ENCODE data around the gene RNF111. TPM values are rescaled to one million over a fixed set of nuclear protein-coding genes. Genes with fewer than 3 reads are reported as not detected.

RNF111 gene
- total and polyA plus RNA-seq, 10 of the 15 experiments (the other 5 are each of a cell fraction or from before 2014, with no cell fraction given): 8.6 to 34.7 (median 15.7) TPM

GRCh38 chr15:59018833-59019232 is 31.4 kb downstream of the RNF111 start:
- ChIA-PET POLR2A (interaction anchor here (0.6 to 0.7 kb wide), 4 partner anchors 41 to 747 kb away, joined by 3 to 5 read pairs (median 3); no protein-coding TSS in a partner anchor), SMC1A (ENCODE audit: uncharacterized antibody, unreplicated experiment) (interaction anchor here (1.0 to 1.5 kb wide), 2 partner anchors 22 to 59 kb away, joined by 3 read pairs; no protein-coding TSS in a partner anchor), CTCF (interaction anchor here (0.5 to 1.3 kb wide), 6 partner anchors 20 to 576 kb away, joined by 3 to 4 read pairs (median 3); no protein-coding TSS in a partner anchor), RAD21 (ENCODE audit: unreplicated experiment) (interaction anchor here (1.0 kb wide), 1 partner anchor 30 kb away, joined by 4 read pairs; no protein-coding TSS in a partner anchor)
- in situ Hi-C loops (cut with MboI) (no loop called here), intact Hi-C loops (cut with micrococcal nuclease; ENCODE audit: unreplicated experiment) (no loop called here)
- ATAC-seq: peak; percentile 72
- Histone ChIP-seq H3K9ac (ENCODE audit: control insufficient read depth, insufficient read depth, low read length) (no peak overlapping the region), H3K27me3 (replicated peaks in 1 of 2; ENCODE audit: control insufficient read depth in 2 of 2, insufficient read depth in 2 of 2, low read length in 1 of 2) (no peaks in the 10 kb centered on the region), H3K4me1 (ENCODE audit: control insufficient read depth, insufficient read depth, low read length) (peaks cover 5% of the 10 kb centered on the region), H3K36me3 (ENCODE audit: control insufficient read depth in 2 of 2, insufficient read depth in 2 of 2, low read length in 1 of 2) (peaks cover 0 to 8% of the 10 kb centered on the region in 2 experiments; a peak in 2 of 4 replicates), H3K4me2 (ENCODE audit: control insufficient read depth, insufficient read depth) (no peak overlapping the region), H3K4me3 (no peak overlapping the region), H3K9me3 (replicated peaks; ENCODE audit: control insufficient read depth, insufficient read depth, low read length) (no peaks in the 10 kb centered on the region; the same call in 2 of the 3 replicates), H3K79me2 (ENCODE audit: control insufficient read depth, insufficient read depth, low read length) (peaks cover 25% of the 10 kb centered on the region), H2AFZ (ENCODE audit: control insufficient read depth, low read depth, low read length) (no peak overlapping the region), H4K20me1 (ENCODE audit: control insufficient read depth, insufficient read depth) (no peaks in the 10 kb centered on the region; the same call in 1 of the 2 replicates), H3K27ac (ENCODE audit: control insufficient read depth, insufficient read depth) (no peak overlapping the region)
- WGBS (ENCODE audit: insufficient coverage, insufficient replicate concordance, low lambda C conversion rate, missing lambda C conversion rate): 46% methylated on average over 5 of the region's 5 CpGs
- no TSS peak for BruUV-seq (replicated peaks)
- DNase-seq (ENCODE audit: low read depth, low spot score): no peak
- FAIRE-seq: no peak
- TF ChIP-seq GATAD2B (conservative IDR thresholded peaks at IDR 0.05; ENCODE audit: low read depth) (no peak), ATF3 (IDR thresholded peaks at IDR 0.05; ENCODE audit: borderline replicate concordance, extremely low read depth, low read depth, low read length) (no peak), MAX (IDR thresholded peaks at IDR 0.05; ENCODE audit: low read depth, low read length) (no peak), EZH2 (IDR thresholded peaks at IDR 0.05; ENCODE audit: borderline replicate concordance, control insufficient read depth, low read depth, low read length) (no peak), SMAD5 (IDR thresholded peaks at IDR 0.05; ENCODE audit: low read depth) (no peak), YY1 (IDR thresholded peaks at IDR 0.05; ENCODE audit: low read depth, low read length) (no peak), HDAC2 (IDR thresholded peaks at IDR 0.05) (no peak), POU2F2 (IDR thresholded peaks at IDR 0.05; ENCODE audit: borderline replicate concordance, low read depth, low read length) (no peak), ZNF687 (IDR thresholded peaks at IDR 0.05) (no peak), BHLHE40 (IDR thresholded peaks at IDR 0.05; ENCODE audit: borderline replicate concordance in 1 of 2, low read depth in 2 of 2, low read length in 1 of 2) (peak; percentile 85 to 90), IRF3 (IDR thresholded peaks at IDR 0.05) (no peak), RUNX3 (IDR thresholded peaks at IDR 0.05; ENCODE audit: low read length) (no peak), JUNB (IDR thresholded peaks at IDR 0.05) (no peak), TCF12 (IDR thresholded peaks at IDR 0.05; ENCODE audit: low read depth, low read length) (no peak), ZNF384 (IDR thresholded peaks at IDR 0.05; ENCODE audit: borderline replicate concordance, low read depth, low read length) (peak; percentile 38; the same call in 1 of the 2 replicates)

Measured in GM12878 (cell line).